ENCODE results near the gene PIGQ.
"Not testable (repeated sequence)": the region's sequence is repeated elsewhere in the genome, so short reads cannot be mapped to it uniquely, and the experiment has no call there.

Gene PIGQ

GRCh38 chr16:595942-596735, 26.4 kb downstream of the PIGQ start:
- POLR2A ChIA-PET, result no interaction called here

GRCh38 chr16:596736-597060, 26.9 kb downstream of the PIGQ start:
- TF ChIP-seq CTCF (IDR thresholded peaks at IDR 0.05; ENCODE audit: insufficient read depth, low read length, missing control alignments), result no peak
- H3K4me3 ChIP-seq (ENCODE audit: low read depth, low read length), result no peak overlapping the region
- ChIA-PET CTCF (interaction anchor here (1.0 kb wide), 1 partner anchor 17 kb away, joined by 4 read pairs; no protein-coding TSS in a partner anchor), POLR2A (no interaction called here)
- DNase-seq (ENCODE audit: low read depth, low spot score), result no peak

More at GRCh38 chr16:595942-596735, 26.4 kb downstream of the PIGQ start:
- H3K4me3 ChIP-seq (ENCODE audit: low read depth, low read length), result no peak overlapping the region
- no peak for DNase-seq (ENCODE audit: low read depth, low spot score)
- no peak for TF ChIP-seq CTCF (IDR thresholded peaks at IDR 0.05; ENCODE audit: insufficient read depth, low read length, missing control alignments)
- CTCF ChIA-PET, result interaction anchor here (1.0 kb wide), 1 partner anchor 17 kb away, joined by 4 read pairs; no protein-coding TSS in a partner anchor

GRCh38 chr16:597655-598054, 27.9 kb downstream of the PIGQ start:
- CTCF ChIA-PET; H3K4me3 ChIP-seq (ENCODE audit: low read depth, low read length); POLR2A ChIA-PET; DNase-seq (ENCODE audit: low read depth, low spot score): not testable (repeated sequence)

- CTCF ChIA-PET, result no interaction called here
- TF ChIP-seq CTCF (IDR thresholded peaks at IDR 0.05; ENCODE audit: insufficient read depth, low read length, missing control alignments), result no peak
- DNase-seq (ENCODE audit: low read depth, low spot score), result no peak
- H3K4me3 ChIP-seq (ENCODE audit: low read depth, low read length), result no peak overlapping the region
- POLR2A ChIA-PET, result interaction anchor here (1.3 kb wide), 1 partner anchor 28 kb away, joined by 3 read pairs; no protein-coding TSS in a partner anchor
These were observed 29.3 kb downstream of the PIGQ start for GRCh38 chr16:598823-599739.

GRCh38 chr16:600781-601180, 31.0 kb downstream of the PIGQ start:
- no peak for TF ChIP-seq CTCF (IDR thresholded peaks at IDR 0.05; ENCODE audit: insufficient read depth, low read length, missing control alignments)
- no peak overlapping the region for H3K4me3 ChIP-seq (ENCODE audit: low read depth, low read length)
- CTCF ChIA-PET, result interaction anchor here (1.4 to 2.1 kb wide), 2 partner anchors 8 to 67 kb away, joined by 5 read pairs; partner anchors contain the start of gene RHOT2
- no peak for DNase-seq (ENCODE audit: low read depth, low spot score)
- POLR2A ChIA-PET, result interaction anchor here (0.5 kb wide), 1 partner anchor 161 kb away, joined by 3 read pairs; no protein-coding TSS in a partner anchor

- POLR2A ChIA-PET, result no interaction called here
- H3K4me3 ChIP-seq (ENCODE audit: low read depth, low read length), result no peak overlapping the region
- no peak for DNase-seq (ENCODE audit: low read depth, low spot score)
- no peak for TF ChIP-seq CTCF (IDR thresholded peaks at IDR 0.05; ENCODE audit: insufficient read depth, low read length, missing control alignments)
- CTCF ChIA-PET, result no interaction called here
These were observed 34.2 kb downstream of the PIGQ start for GRCh38 chr16:603933-604332.
